HG03108 (cell line): ENCODE results near the gene LRRC27.
"Not testable (repeated sequence)": the region's sequence is repeated elsewhere in the genome, so short reads cannot be mapped to it uniquely, and the experiment has no call there.

ENCODE experiments used
- ATAC-seq: cut with Tn5 transposase; IDR thresholded peaks from one replicate; pipeline ENCODE4 v1.9.1; 2021; ENCODE audit warnings: moderate library complexity; ENCODE audit not compliant: unreplicated experiment

Gene LRRC27

GRCh38 chr10:132331601-132332432 lies at the start of gene LRRC27:
TSS of gene LRRC27 (plus strand) at chr10:132332193. CDS start at chr10:132333525, 1,332 bp downstream.
- peak; percentile 58 for ATAC-seq

DNA sequence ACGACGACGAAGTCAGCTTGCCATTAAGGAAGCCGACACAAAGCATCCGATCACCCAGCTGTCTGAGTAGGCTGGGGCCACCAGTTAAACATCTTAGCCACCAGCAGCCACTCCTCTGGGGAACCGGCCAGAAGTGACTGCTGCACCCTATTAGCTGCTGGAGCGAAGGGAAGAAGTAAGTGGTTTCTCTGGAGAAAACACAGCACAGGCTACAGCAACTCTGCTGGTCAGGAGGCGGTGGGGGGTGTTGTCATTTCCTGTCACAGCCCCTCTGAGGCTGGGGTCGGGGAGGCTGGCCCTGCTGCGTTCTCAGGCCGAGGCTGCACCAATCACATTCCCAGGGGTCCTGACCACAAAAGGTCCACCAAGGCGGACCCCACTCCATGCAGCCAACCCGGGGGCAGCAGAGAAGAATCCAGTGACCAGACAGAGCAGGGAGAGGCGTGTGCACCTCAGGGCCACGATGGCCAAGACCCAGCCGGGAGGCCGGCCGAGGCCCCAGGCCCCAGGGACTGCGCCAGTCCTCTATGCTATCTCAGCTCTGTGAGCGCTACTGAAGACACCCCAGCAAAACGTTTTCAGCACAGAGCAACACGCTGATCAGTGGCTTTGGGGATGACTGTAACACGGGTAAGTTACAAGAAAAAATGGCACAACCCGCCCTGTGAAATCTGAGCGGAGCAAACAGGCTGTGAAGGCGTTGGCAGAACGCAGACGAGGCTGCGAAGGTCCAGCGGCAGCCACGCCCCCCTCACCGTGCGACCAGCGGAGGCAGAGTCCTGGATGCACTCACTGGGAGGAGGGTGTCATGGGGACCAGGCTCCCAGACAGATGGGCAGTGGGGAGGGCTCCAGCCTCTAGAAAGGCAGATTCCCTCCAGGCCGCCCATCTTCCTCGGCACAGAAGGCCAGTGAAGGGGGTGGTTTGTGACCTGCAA lies 49.1 kb upstream of the LRRC27 start:
- no peak for ATAC-seq

DNA sequence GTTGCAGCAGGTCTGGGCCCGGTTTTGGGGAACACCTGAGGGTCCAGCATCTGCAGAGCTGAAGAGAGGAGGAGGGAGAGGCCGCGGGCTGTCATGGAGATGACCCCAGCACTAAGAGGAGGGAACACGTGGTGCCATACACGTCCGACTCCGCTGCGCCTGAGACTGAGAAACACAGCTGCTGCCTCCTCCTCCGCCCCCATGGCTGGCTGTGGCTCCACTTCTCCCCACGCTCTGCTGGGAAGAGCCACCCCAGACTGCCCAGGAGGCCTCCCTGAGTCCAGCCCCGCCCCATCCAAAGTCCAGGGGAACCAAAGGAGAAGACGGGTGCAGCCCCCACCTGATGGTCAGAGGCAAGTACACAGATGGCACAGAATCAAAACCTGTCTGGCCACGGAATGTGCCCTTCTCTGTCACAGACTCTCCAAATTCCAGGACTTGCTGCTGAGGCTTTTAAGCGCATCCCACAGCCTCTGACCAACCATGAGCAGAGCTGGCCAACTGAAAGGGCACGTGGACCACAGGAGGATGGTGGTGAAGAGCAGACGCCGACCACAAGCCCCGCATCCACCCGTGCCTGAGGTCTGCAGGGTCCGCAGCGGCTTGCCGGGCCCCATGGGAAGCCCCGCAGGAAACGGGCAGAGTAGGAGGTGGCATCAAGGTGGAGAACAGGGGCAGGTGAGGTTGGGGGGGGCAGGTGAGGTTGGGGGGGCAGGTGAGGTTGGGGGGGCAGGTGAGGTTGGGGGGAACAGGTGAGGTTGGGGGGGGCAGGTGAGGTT lies 48.2 kb upstream of the LRRC27 start:
- ATAC-seq: no peak

DNA sequence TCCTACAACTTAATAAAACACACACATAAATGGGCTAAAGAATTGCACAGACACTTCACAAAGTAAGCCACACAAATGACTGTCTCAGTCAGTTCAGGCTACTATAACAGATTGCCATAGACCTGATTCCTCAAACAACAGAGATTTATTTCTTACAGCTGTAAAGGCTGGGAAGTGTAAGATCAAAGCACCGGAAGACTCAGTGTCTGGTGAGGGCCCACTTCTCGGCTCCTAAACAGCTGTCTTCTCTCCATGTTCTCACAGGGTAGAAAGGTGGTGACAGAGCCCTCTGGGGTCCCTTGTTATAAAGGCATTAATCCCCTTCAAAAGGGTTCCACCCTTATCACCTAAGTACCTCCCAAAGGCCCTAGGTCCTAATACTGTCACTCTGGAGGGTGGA lies 42.6 kb upstream of the LRRC27 start:
- ATAC-seq: no peak

GRCh38 chr10:132290631-132291030 lies 41.4 kb upstream of the LRRC27 start:
- no peak for ATAC-seq

DNA sequence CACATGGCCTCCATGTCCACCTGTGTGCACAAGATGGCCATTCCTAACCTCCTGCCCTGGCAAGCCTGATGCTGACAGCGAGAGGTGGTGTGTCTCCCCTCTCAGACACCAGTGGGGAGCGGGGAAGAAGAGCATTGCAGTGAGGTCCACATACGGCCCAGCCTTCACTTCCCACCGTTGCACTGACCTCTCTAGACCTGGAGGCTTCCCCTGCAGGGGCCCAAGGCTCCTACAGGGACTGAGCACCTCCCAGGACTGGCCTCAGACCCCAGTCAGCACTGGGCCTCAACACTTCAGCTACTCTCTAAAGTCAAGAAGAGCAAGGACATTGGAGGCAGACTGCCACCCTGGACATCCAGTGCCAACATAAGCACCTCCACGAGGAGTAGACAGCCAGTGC lies 40.2 kb upstream of the LRRC27 start:
- ATAC-seq: no peak

GRCh38 chr10:132292287-132293200 lies 39.4 kb upstream of the LRRC27 start:
- ATAC-seq: no peak

DNA sequence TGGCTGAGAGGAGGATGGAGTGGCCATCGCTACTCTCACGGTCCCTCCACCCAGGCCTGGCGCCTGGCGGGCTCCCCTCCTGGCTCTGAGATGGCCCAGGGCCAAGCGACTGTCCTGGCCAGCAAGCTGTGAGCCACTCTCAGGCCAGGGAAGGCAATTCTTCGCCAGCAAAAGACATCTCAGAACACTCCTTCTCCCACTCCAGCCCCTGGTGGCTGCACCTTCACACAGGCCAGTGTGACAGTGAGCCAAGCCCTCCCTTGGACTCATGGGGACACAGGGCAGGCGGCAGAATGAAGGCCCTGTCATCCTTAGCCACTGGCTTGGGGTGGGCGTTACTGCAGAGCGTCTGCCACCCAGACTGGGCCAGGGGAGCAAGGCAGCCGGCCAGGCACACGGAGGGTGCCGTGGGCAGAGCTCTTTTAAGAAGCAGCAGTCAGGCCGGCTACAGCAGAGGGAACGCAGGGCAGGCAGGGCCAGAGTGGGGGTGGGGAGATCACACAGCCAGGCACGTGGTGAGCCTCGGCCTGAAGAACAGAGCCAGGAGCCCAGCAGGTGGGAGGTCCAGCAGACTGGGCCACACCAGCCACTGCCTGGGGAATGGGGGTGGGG lies 38.7 kb upstream of the LRRC27 start:
- no peak for ATAC-seq

DNA sequence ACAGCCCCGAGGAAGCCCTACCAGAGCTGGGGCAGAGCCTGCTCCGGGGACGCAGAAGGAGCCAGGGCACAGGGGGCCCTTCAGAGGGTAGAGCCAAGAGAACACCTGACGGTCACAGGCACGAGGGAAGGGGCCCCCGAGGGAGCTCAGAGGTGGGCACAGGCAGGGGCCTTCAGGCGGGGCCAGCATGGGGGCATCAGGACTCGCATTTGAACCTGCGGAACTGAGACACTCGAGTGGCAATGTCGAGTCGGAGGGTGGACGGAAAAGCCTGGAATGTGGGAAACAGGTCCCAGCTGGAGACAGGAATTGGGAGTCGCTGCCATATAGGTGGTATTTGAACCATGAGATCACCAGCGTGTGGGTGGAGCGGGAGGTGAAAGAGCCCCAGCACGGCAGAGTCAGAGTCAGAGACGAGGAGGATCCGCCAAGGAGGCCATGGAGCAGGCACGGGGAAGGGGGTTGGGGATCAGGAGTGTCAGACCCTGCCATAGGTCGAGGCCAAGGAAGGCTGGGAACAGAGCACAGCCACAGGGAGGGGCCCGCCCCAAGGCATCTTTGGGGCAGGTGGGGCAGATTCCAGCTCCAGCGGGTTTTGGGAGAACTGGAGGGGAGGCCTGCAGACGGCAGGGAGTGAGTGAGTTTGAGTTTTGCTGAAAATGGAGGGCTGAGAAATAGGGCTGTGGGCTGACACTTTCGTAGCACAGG lies 38.0 kb upstream of the LRRC27 start:
- no peak for ATAC-seq

DNA sequence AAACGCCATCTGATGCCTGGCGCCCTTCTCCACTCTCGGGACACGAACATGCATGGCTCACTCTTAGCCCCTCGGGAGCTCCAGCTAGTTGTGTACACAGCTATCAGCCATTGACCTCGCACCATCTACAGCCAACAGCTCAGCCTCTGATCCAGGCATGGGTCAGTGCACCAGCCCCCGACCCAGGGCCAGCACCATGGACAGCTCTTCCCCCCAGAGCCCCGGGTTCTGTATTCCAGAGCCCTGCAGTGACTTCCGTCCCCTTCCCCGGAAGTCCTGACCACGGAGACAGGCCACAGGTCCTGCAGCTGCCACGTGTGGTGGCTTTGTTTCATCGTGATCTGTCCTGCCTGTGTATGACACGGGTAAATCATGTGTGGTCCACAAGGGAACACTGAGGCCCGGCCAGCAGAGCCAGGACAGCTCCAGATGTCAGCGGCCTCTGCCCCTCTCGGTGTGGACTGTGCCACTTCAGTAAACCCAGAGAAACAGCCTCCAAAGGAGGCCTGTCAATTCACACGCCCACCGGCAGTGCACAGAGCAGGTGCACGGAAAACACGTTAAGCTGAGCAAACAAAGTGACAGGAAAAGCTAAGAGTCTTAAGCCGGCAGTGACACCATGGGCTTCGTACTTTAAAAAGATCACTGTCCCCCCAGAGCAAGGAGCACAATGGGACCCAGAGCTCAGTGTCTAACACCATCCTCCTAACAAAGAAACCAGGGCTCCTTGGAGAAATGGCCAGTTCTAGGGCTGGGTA lies 37.3 kb upstream of the LRRC27 start:
- ATAC-seq: no peak

DNA sequence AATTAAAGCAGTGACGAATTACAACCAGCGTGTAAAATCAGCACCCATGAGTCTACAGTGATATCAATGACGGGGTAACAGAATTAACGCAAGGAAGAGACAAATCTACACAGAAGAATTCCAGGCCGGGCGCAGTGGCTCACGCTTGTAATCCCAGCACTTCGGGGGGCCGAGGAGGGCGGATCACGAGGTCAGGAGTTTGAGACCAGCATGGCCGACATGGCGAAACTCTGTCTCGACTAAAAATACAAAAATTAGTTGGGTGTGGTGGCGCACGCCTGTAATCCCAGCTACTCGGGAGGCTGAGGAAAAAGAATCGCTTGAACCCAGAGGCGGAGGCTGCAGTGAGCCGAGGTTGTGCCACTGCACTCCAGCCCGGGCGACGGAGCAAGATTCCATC lies 36.5 kb upstream of the LRRC27 start:
- ATAC-seq: not testable (repeated sequence)

DNA sequence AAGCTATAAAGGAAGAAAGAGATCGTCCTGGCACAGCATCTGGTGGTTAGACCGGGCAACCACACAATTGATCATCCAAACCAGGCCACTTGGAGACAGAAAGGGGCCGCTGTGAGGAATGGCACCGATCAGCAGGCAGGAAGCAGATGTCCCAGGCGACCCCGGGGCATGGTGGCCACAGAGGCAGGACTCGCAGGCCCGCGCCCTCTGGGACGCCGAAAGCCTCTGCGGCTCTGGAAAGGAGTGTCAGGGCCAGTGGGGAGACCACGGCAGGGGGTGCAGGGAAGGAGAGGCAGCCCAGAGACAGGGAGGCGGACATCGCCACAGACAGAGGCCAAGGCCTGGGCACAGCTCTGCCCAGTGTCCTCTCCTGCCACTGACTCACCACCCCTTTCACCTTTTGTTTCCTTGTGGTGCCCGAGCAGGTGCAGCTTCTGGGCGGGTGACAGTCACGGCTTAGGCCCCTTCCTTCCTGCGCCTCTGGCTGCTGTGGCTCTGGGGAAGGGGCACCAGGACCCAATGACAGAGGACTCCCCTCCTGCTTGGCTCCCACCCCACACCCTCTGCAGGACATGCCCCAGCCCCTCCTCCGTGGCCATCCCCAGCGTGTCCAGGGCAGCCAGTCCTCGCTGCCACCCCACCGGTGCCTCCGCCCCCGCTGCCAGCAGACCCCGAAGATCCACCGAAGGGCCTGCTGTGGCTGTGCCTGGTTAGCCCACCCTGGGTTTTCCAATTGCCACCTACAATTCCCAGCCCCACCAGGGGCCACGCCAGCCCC lies 35.1 kb upstream of the LRRC27 start:
- ATAC-seq: no peak

DNA sequence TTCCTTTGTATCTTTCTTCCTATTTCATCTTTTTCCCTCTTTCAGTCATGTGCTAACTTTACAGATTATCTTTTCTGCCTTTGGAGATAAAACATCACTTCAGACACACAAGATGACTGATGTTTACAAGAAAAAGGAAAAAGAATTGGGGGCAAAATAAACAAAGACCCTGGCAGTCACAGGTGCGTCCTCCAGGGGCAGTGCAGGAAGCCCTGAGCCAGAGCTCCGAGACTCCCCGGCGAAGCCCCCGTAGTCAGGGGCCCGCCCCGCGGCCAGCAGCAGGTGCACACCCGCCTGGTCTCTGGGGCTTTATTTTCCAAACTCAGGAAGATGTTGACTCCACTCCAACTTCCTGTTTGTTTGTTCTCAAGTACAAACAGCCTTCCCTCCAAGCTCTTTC lies 34.5 kb upstream of the LRRC27 start:
- no peak for ATAC-seq

GRCh38 chr10:132298038-132298881 lies 33.7 kb upstream of the LRRC27 start:
- no peak for ATAC-seq

DNA sequence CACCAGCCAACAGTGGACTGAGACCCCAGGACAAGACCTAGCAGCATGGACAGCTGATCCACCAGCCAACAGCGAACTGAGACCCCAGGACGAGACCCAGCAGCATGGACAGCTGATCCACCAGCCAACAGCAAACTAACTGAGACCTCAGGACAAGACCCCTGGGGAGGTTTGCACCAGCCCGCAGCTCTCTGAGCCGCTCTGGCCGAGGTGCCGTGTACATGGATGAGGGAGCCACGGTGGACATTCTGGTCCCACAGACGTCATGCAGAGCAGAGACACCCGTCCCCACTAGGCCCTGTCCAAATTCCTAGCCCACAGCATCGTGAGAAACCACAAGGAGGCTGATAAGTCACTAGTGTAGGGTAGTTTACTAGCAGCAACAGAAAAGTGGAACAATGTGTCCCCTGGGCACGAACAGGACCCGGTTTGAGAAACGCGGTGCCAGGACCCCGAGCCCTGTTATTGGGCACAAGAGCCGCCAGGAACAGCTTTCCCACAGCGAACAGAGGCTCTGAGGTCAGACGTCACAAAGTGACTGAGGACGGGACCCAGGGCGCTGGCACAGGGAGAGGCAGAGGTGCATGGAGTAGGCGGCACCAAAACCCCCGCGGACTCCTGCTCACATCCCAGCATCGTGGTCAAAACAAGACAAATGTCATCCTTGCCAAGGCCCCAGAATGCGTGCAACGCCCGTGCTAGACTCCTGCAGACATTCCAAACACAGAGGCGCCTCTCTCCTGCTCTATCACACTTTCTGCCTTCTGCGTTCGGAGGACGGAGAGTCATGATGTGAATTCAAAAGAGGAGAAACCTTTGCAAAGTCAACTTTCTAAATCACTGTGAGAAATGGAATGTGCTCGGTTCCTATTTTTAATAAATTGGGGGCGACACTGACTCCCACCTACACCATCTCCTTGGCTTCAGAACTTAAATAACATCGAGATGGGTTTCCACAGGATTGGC lies 32.3 kb upstream of the LRRC27 start:
- ATAC-seq: no peak
